Hepatocyte (in vitro differentiated cells): ENCODE data around the gene APOA5. TPM values are rescaled to one million over a fixed set of nuclear protein-coding genes. Genes with fewer than 3 reads are reported as not detected.
"Not testable (repeated sequence)": the region's sequence is repeated elsewhere in the genome, so short reads cannot be mapped to it uniquely, and the experiment has no call there.

Source experiments
- DNase-seq: peaks from one replicate; pipeline ENCODE4 v3.0.0-alpha.2; 2016; ENCODE audit warnings: low spot score
- H2AFZ ChIP-seq: fragments of 200-600 bp; sonication (generic); 2 replicates; pipeline ENCODE4 v1.6.0; 2016; ENCODE audit warnings: antibody characterized with exemption, mild to moderate bottlenecking
- H3K27ac ChIP-seq: fragments of 200-600 bp; sonication (generic); 2 replicates; pipeline ENCODE4 v1.5.1; 2016; ENCODE audit warnings: mild to moderate bottlenecking
- H3K27me3 ChIP-seq: fragments of 200-600 bp; sonication (generic); 2 replicates; pipeline ENCODE4 v1.6.1; 2016
- H3K36me3 ChIP-seq: fragments of 200-600 bp; sonication (generic); replicated peaks from 2 replicates; pipeline ENCODE4 v1.5.1; 2016; ENCODE audit warnings: low read depth; ENCODE audit not compliant: insufficient read depth
- H3K4me1 ChIP-seq: fragments of 200-600 bp; sonication (generic); 2 replicates; pipeline ENCODE4 v1.5.1; 2016; ENCODE audit warnings: mild to moderate bottlenecking, moderate library complexity; ENCODE audit not compliant: insufficient read depth
- H3K4me2 ChIP-seq: fragments of 200-600 bp; sonication (generic); 2 replicates; pipeline ENCODE4 v1.6.0; 2016
- H3K4me3 ChIP-seq: fragments of 200-600 bp; sonication (generic); 2 replicates; pipeline ENCODE4 v1.5.1; 2016; ENCODE audit warnings: mild to moderate bottlenecking
- H3K79me2 ChIP-seq: fragments of 200-600 bp; sonication (generic); 2 replicates; pipeline ENCODE4 v1.6.0; 2017; ENCODE audit warnings: mild to moderate bottlenecking
- H3K9me2 ChIP-seq: fragments of 200-600 bp; sonication (generic); replicated peaks from 2 replicates; pipeline ENCODE4 v1.6.0; 2017; ENCODE audit warnings: mild to moderate bottlenecking; ENCODE audit not compliant: insufficient read depth
- H3K9me3 ChIP-seq: fragments of 200-600 bp; sonication (generic); 2 replicates; pipeline ENCODE4 v1.5.1; 2016; ENCODE audit warnings: low read depth, mild to moderate bottlenecking
- H4K20me1 ChIP-seq: fragments of 200-600 bp; sonication (generic); 2 replicates; pipeline ENCODE4 v1.6.0; 2016; ENCODE audit warnings: mild to moderate bottlenecking; ENCODE audit not compliant: insufficient read depth, poor library complexity, severe bottlenecking
- CTCF ChIP-seq: fragments of 200-600 bp; sonication (generic); IDR thresholded peaks from 2 replicates; pipeline ENCODE4 v1.5.1; 2016; ENCODE audit warnings: antibody characterized with exemption, mild to moderate bottlenecking; ENCODE audit not compliant: poor library complexity
- EZH2 ChIP-seq: fragments of 200-600 bp; sonication (generic); IDR thresholded peaks from 2 replicates; pipeline ENCODE4 v1.6.1; 2016; ENCODE audit warnings: antibody characterized with exemption, mild to moderate bottlenecking, borderline replicate concordance
- EZH2phosphoT487 ChIP-seq: fragments of 200-600 bp; sonication (generic); IDR thresholded peaks from one replicate; pipeline ENCODE4 v1.6.1; 2018; ENCODE audit warnings: antibody characterized with exemption, mild to moderate bottlenecking, low read depth, moderate library complexity; ENCODE audit not compliant: unreplicated experiment, severe bottlenecking
- WGBS: methylation state at CpG from one replicate; pipeline ENCODE4 v1.1.6; 2016; ENCODE audit warnings: low lambda C conversion rate; ENCODE audit errors: missing lambda C conversion rate; 5-methylcytosine and 5-hydroxymethylcytosine counted together
- polyA plus RNA-seq: library from polyadenylated mRNA; unstranded; fragments of >200 nt; fragmentation: Nextera tagmentation; extraction: Ambion mirVana; gene quantifications from 2 replicates; pipeline ENCODE4 v1.2.1, GENCODE V29; 2016
- total RNA-seq: library from RNA; depleted of rRNA; stranded (reverse); fragments of >200 nt; gene quantifications from 2 replicates; pipeline ENCODE4 v1.2.3, GENCODE V29; 2014

APOA5 gene
- total and polyA plus RNA-seq, 2 experiments from 2014 or later = 14.6 to 20.3 TPM

- H3K9me2 ChIP-seq = no peaks in the 10 kb centered on the region
- peaks cover 12% of the 10 kb centered on the region for H3K4me1 ChIP-seq
- H3K4me2 ChIP-seq = peak overlapping the region; percentile 81
- no peak for TF ChIP-seq CTCF
- TF ChIP-seq EZH2phosphoT487 = no peak
- no peak for TF ChIP-seq EZH2
- no peaks in the 10 kb centered on the region for H4K20me1 ChIP-seq
- WGBS = 22% methylated on average over 2 of the region's 2 CpGs
- no peaks in the 10 kb centered on the region for H3K27me3 ChIP-seq
- H3K9me3 ChIP-seq = no peaks in the 10 kb centered on the region
- H3K79me2 ChIP-seq = peaks cover 37% of the 10 kb centered on the region
- DNase-seq = no peak
- H3K4me3 ChIP-seq = peak overlapping the region; percentile 100
- H3K36me3 ChIP-seq = no peaks in the 10 kb centered on the region
- H2AFZ ChIP-seq = peak overlapping the region; percentile 98
- peak overlapping the region; percentile 100 for H3K27ac ChIP-seq
Observed at GRCh38 chr11:116771935-116772334, 19.7 kb downstream of the APOA5 start.

GRCh38 chr11:116762132-116762531, 29.5 kb downstream of the APOA5 start:
- H3K9me3 ChIP-seq = no peaks in the 10 kb centered on the region
- H2AFZ ChIP-seq = no peak overlapping the region
- no peaks in the 10 kb centered on the region for H3K36me3 ChIP-seq
- H4K20me1 ChIP-seq = no peaks in the 10 kb centered on the region
- TF ChIP-seq EZH2phosphoT487 = no peak
- no peak for TF ChIP-seq CTCF
- TF ChIP-seq EZH2 = no peak
- no peak overlapping the region for H3K4me2 ChIP-seq
- 93% methylated on average over 2 of the region's 2 CpGs for WGBS
- no peaks in the 10 kb centered on the region for H3K4me1 ChIP-seq
- no peak for DNase-seq
- H3K4me3 ChIP-seq = no peak overlapping the region
- no peaks in the 10 kb centered on the region for H3K79me2 ChIP-seq
- no peak overlapping the region for H3K27ac ChIP-seq
- H3K27me3 ChIP-seq = no peaks in the 10 kb centered on the region
- no peaks in the 10 kb centered on the region for H3K9me2 ChIP-seq

- not testable (repeated sequence) for H3K79me2 ChIP-seq, H3K9me3 ChIP-seq, H4K20me1 ChIP-seq, DNase-seq, H3K27ac ChIP-seq, H3K4me3 ChIP-seq, H3K4me2 ChIP-seq, H3K36me3 ChIP-seq, H3K9me2 ChIP-seq, H3K27me3 ChIP-seq, H3K4me1 ChIP-seq, H2AFZ ChIP-seq
- 94% methylated on average over 8 of the region's 8 CpGs for WGBS
Observed at GRCh38 chr11:116756044-116756443, 35.6 kb downstream of the APOA5 start.

GRCh38 chr11:116750070-116750718, 41.5 kb downstream of the APOA5 start:
- 95% methylated on average over 2 of the region's 2 CpGs for WGBS
- H3K36me3 ChIP-seq = no peaks in the 10 kb centered on the region
- no peaks in the 10 kb centered on the region for H3K9me3 ChIP-seq

More at GRCh38 chr11:116750070-116750718, 41.5 kb downstream of the APOA5 start:
- H3K4me2 ChIP-seq = no peak overlapping the region
- no peaks in the 10 kb centered on the region for H3K4me1 ChIP-seq
- no peak overlapping the region for H3K4me3 ChIP-seq
- H3K79me2 ChIP-seq = no peaks in the 10 kb centered on the region
- TF ChIP-seq CTCF (no peak), EZH2 (no peak), EZH2phosphoT487 (no peak)
- no peaks in the 10 kb centered on the region for H3K27me3 ChIP-seq
- no peak overlapping the region for H3K27ac ChIP-seq
- no peaks in the 10 kb centered on the region for H3K9me2 ChIP-seq
- no peak for DNase-seq
- H4K20me1 ChIP-seq = no peaks in the 10 kb centered on the region
- no peak overlapping the region for H2AFZ ChIP-seq
